IgD-negative memory B cell (primary cell): ENCODE results near the gene ECSIT. TPM values are rescaled to one million over a fixed set of nuclear protein-coding genes. Genes with fewer than 3 reads are reported as not detected.
"Not testable (repeated sequence)": the region's sequence is repeated elsewhere in the genome, so short reads cannot be mapped to it uniquely, and the experiment has no call there.

Experiments used
- H3K27ac Mint-ChIP-seq, 3 donors: one replicate each; pipeline ENCODE4 v1.8.0; 2020 to 2022; ENCODE audit warnings: mild to moderate bottlenecking in 3 of 3, mixed read lengths in 3 of 3, moderate library complexity in 1 of 3
- H3K27me3 Mint-ChIP-seq: one replicate; pipeline ENCODE4 v1.8.0; 2021; ENCODE audit warnings: mixed read lengths
- H3K36me3 Mint-ChIP-seq: one replicate; pipeline ENCODE4 v1.8.0; 2020; ENCODE audit warnings: mild to moderate bottlenecking, mixed read lengths
- H3K4me1 Mint-ChIP-seq, 3 donors: one replicate each; pipeline ENCODE4 v1.8.0; 2020 to 2022; ENCODE audit warnings: mixed read lengths in 3 of 3, mild to moderate bottlenecking in 1 of 3
- H3K4me3 Mint-ChIP-seq, 4 donors: one replicate each; pipeline ENCODE4 v1.8.0; 2020 to 2022; ENCODE audit warnings: mild to moderate bottlenecking in 4 of 4, mixed read lengths in 4 of 4, moderate library complexity in 3 of 4
- H3K9me3 Mint-ChIP-seq, 3 donors: one replicate each; pipeline ENCODE4 v1.8.0; 2020 to 2021; ENCODE audit warnings: mixed read lengths in 3 of 3, mild to moderate bottlenecking in 1 of 3
- polyA plus RNA-seq: library from polyadenylated mRNA; unstranded; fragments of 300-500 nt; fragmentation: Illumina TruSeq; gene quantifications from one replicate; pipeline ENCODE4 v1.2.3, GENCODE V29; 2021

ECSIT gene
- 38.7 TPM for polyA plus RNA-seq

- Mint-ChIP-seq H3K4me3 (peak within 1 kb of the TSS; percentile 97 to 99 (median 98)), H3K27me3 (no peaks in the 10 kb centered on the region), H3K9me3 (no peaks in the 10 kb centered on the region), H3K27ac (peak within 1 kb of the TSS; percentile 91 to 96 (median 92)), H3K36me3 (no peaks in the 10 kb centered on the region), H3K4me1 (peaks cover 11 to 14% (median 11%) of the 10 kb centered on the region in 3 donors)
These were observed at the start of gene ECSIT for GRCh38 chr19:11528551-11529341. Gene ECSIT (minus strand): TSS chr19:11529134. CDS start chr19:11519170, 9,964 bp downstream.

- Mint-ChIP-seq H3K27ac (peak within 1 kb of the TSS; percentile 41 to 92 (median 88)), H3K27me3 (no peaks in the 10 kb centered on the region), H3K4me3 (peak within 1 kb of the TSS; percentile 84 to 95 (median 91)), H3K9me3 (no peaks in the 10 kb centered on the region), H3K36me3 (peaks cover 2% of the 10 kb centered on the region), H3K4me1 (peaks cover 29 to 45% (median 29%) of the 10 kb centered on the region in 3 donors)
These were observed 48.7 kb upstream of the ECSIT start, which contains the start of gene ACP5 for GRCh38 chr19:11577451-11578257. Gene ACP5 (minus strand): TSS chr19:11577645. CDS start chr19:11577317, 328 bp downstream.

GRCh38 chr19:11576227-11576626 is 47.3 kb upstream of the ECSIT start:
- no peaks in the 10 kb centered on the region for H3K27me3 Mint-ChIP-seq
- H3K9me3 Mint-ChIP-seq, result no peaks in the 10 kb centered on the region
- peaks cover 20 to 38% (median 23%) of the 10 kb centered on the region in 3 donors for H3K4me1 Mint-ChIP-seq
- H3K36me3 Mint-ChIP-seq, result peaks cover 8% of the 10 kb centered on the region
- peak overlapping the region in 1 of 3 donors; percentile 88 for H3K27ac Mint-ChIP-seq
- H3K4me3 Mint-ChIP-seq, result peak overlapping the region; percentile 17 to 92 (median 68)

- peaks cover 20 to 33% (median 20%) of the 10 kb centered on the region in 3 donors for H3K4me1 Mint-ChIP-seq
- peak overlapping the region in 3 of 4 donors; percentile 23 to 92 (median 74) for H3K4me3 Mint-ChIP-seq
- H3K36me3 Mint-ChIP-seq, result peaks cover 8% of the 10 kb centered on the region
- no peaks in the 10 kb centered on the region for H3K27me3 Mint-ChIP-seq
- H3K27ac Mint-ChIP-seq, result peak overlapping the region; percentile 27 to 88 (median 81)
- H3K9me3 Mint-ChIP-seq, result no peaks in the 10 kb centered on the region
These were observed 45.8 kb upstream of the ECSIT start for GRCh38 chr19:11574689-11575088.

GRCh38 chr19:11573763-11574162 is 44.8 kb upstream of the ECSIT start:
- not testable (repeated sequence) for H3K27me3 Mint-ChIP-seq, H3K9me3 Mint-ChIP-seq, H3K36me3 Mint-ChIP-seq, H3K4me3 Mint-ChIP-seq
- Mint-ChIP-seq H3K4me1 (peaks cover 20 to 34% (median 20%) of the 10 kb centered on the region in 3 donors), H3K27ac (peak overlapping the region in 1 of 3 donors; percentile 56)

- not testable (repeated sequence) for H3K36me3 Mint-ChIP-seq, H3K9me3 Mint-ChIP-seq, H3K27me3 Mint-ChIP-seq, H3K4me3 Mint-ChIP-seq
- Mint-ChIP-seq H3K4me1 (peaks cover 21 to 36% (median 22%) of the 10 kb centered on the region in 3 donors), H3K27ac (peak overlapping the region in 1 of 3 donors; percentile 56)
These were observed 44.4 kb upstream of the ECSIT start for GRCh38 chr19:11573354-11573753.

- peaks cover 17 to 28% (median 24%) of the 10 kb centered on the region in 3 donors for H3K4me1 Mint-ChIP-seq
- H3K4me3 Mint-ChIP-seq, result peak overlapping the region in 1 of 4 donors; percentile 62
- peaks cover 0 to 2% (median 0%) of the 10 kb centered on the region in 3 donors for H3K9me3 Mint-ChIP-seq
- H3K27ac Mint-ChIP-seq, result peak overlapping the region in 2 of 3 donors; percentile 98
- peaks cover 10% of the 10 kb centered on the region for H3K36me3 Mint-ChIP-seq
- H3K27me3 Mint-ChIP-seq, result no peaks in the 10 kb centered on the region
These were observed 41.1 kb upstream of the ECSIT start for GRCh38 chr19:11570039-11570462.

- peaks cover 31 to 35% (median 32%) of the 10 kb centered on the region in 3 donors for H3K4me1 Mint-ChIP-seq
- H3K27me3 Mint-ChIP-seq, result no peaks in the 10 kb centered on the region
- peaks cover 4% of the 10 kb centered on the region for H3K36me3 Mint-ChIP-seq
- H3K4me3 Mint-ChIP-seq, result peak overlapping the region in 1 of 4 donors; percentile 82
- H3K27ac Mint-ChIP-seq, result peak overlapping the region; percentile 46 to 92 (median 65)
- H3K9me3 Mint-ChIP-seq, result peaks cover 0 to 2% (median 0%) of the 10 kb centered on the region in 3 donors
These were observed 37.2 kb upstream of the ECSIT start for GRCh38 chr19:11566164-11566563.

GRCh38 chr19:11565649-11565980 is 36.7 kb upstream of the ECSIT start:
- H3K27me3 Mint-ChIP-seq, H3K9me3 Mint-ChIP-seq, H3K36me3 Mint-ChIP-seq: not testable (repeated sequence)
- Mint-ChIP-seq H3K27ac (peak overlapping the region in 2 of 3 donors; percentile 65 to 92), H3K4me1 (peaks cover 34 to 37% (median 35%) of the 10 kb centered on the region in 3 donors), H3K4me3 (peak overlapping the region in 2 of 4 donors; percentile 77 to 82)

- Mint-ChIP-seq H3K4me3 (peak overlapping the region in 3 of 4 donors; percentile 25 to 77 (median 67)), H3K27ac (peak overlapping the region; percentile 65 to 92 (median 80)), H3K4me1 (peaks cover 37 to 40% (median 38%) of the 10 kb centered on the region in 3 donors)
- H3K36me3 Mint-ChIP-seq, H3K27me3 Mint-ChIP-seq, H3K9me3 Mint-ChIP-seq: not testable (repeated sequence)
These were observed 35.3 kb upstream of the ECSIT start for GRCh38 chr19:11564082-11564807.

- peaks cover 0 to 2% (median 0%) of the 10 kb centered on the region in 3 donors for H3K9me3 Mint-ChIP-seq
- H3K4me3 Mint-ChIP-seq, result peak overlapping the region in 2 of 4 donors; percentile 48 to 75
- H3K27ac Mint-ChIP-seq, result peak overlapping the region in 2 of 3 donors; percentile 61 to 81
- no peaks in the 10 kb centered on the region for H3K27me3 Mint-ChIP-seq
- H3K4me1 Mint-ChIP-seq, result peaks cover 40 to 44% (median 41%) of the 10 kb centered on the region in 3 donors
- peaks cover 5% of the 10 kb centered on the region for H3K36me3 Mint-ChIP-seq
These were observed 34.6 kb upstream of the ECSIT start for GRCh38 chr19:11563532-11563931.

GRCh38 chr19:11560404-11561051 is 31.6 kb upstream of the ECSIT start:
- H3K4me1 Mint-ChIP-seq, result peaks cover 42 to 49% (median 48%) of the 10 kb centered on the region in 3 donors
- H3K27me3 Mint-ChIP-seq, result no peaks in the 10 kb centered on the region
- H3K9me3 Mint-ChIP-seq, result no peaks in the 10 kb centered on the region
- peaks cover 3% of the 10 kb centered on the region for H3K36me3 Mint-ChIP-seq
- peak overlapping the region; percentile 84 to 98 (median 90) for H3K27ac Mint-ChIP-seq
- peak overlapping the region; percentile 89 to 99 (median 96) for H3K4me3 Mint-ChIP-seq

GRCh38 chr19:11558881-11559828 is 30.2 kb upstream of the ECSIT start, which contains the start of gene ELOF1:
Gene ELOF1 (minus strand): TSS chr19:11559230. CDS start chr19:11554347, 4,883 bp downstream.
- H3K4me1 Mint-ChIP-seq, result peaks cover 46 to 48% (median 48%) of the 10 kb centered on the region in 3 donors
- peak within 1 kb of the TSS; percentile 92 to 99 (median 99) for H3K4me3 Mint-ChIP-seq
- no peaks in the 10 kb centered on the region for H3K27me3 Mint-ChIP-seq
- H3K9me3 Mint-ChIP-seq, result no peaks in the 10 kb centered on the region
- H3K27ac Mint-ChIP-seq, result peak within 1 kb of the TSS; percentile 90 to 98 (median 91)
- peaks cover 3% of the 10 kb centered on the region for H3K36me3 Mint-ChIP-seq
